HG03520 (cell line): Measurements from ENCODE around the gene ZP1.

Experiments
- ATAC-seq: cut with Tn5 transposase; IDR thresholded peaks from one replicate; pipeline ENCODE4 v1.9.1; 2021; ENCODE audit warnings: mild to moderate bottlenecking, moderate library complexity; ENCODE audit not compliant: unreplicated experiment

Gene ZP1

DNA sequence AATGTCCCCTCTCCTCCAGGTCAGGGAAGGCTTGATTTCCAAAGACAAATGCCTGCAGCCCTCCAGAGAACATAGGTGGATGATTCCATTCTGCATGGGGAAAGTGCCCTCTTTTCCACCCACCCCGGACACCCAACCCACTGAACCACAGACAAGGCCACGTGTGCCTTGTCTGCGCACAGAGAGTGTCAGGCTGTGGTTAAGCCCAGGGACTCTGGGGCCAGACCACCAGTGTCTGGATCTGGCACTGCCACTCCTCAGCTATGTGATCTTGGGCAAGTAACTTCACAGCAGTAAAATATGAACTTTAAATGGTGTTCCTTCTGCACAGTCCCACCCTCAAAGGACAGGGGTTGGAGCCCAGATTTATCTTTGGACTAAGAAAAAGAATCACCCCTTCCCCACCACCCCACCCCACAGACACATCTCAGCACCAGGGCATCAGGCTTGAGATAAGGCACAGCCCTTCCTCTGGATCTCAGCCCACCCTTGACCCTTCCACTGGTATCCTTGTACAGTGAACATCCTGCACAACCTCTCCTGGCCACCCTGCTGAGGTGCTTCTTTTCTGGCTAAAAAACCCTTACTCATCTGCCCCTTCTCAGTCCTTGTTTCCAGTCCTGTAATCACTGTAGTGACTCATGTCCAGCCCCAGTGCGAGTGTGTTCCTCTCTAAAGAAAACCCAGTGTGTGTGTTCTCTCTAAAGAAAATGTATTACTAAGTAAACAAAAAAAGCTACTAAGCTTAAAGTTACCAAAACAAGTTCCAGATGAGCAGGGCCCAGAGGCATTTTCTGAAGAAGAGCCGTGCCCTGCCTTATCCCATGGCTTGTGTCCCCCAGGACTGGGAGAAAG is 9.7 kb upstream of the ZP1 start:
- ATAC-seq = no peak

- ATAC-seq = no peak
Observed at GRCh38 chr11:60858236-60858635, 9.1 kb upstream of the ZP1 start.

DNA sequence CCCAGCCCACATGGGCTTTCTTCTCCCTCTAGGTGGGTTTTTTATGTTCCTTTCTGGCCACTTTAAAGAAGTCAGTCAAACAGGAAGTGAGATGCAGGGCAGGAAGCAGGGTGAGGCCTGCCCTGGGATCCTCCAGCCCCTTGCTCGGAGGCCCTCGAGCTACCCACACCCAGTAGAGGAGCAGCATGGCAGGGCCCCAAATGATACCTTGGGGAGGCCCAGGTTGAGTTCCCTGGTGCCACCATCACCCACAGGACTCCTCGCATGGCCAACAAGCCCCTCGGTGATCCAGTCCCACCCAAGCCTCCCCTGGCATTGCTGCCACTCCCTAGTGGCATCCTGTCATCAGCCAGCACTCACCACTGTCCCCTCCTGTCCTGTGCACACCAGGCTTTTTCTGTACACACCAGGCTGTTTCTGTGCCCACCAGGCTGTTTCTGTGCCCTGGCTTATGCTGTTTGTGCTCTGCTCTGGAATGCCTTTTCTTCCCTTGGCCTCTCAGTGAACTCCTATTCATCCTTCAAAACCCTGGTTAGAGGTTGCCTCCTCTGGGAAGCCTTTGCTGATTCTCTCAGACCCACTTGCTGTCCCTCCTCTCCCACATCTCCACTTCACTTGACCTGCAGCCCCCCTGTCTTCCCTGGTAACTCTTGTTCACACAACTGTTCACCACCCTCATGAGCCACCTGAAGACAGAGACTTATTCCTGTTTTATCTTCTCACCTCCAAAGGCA is 8.4 kb upstream of the ZP1 start:
- ATAC-seq = no peak

DNA sequence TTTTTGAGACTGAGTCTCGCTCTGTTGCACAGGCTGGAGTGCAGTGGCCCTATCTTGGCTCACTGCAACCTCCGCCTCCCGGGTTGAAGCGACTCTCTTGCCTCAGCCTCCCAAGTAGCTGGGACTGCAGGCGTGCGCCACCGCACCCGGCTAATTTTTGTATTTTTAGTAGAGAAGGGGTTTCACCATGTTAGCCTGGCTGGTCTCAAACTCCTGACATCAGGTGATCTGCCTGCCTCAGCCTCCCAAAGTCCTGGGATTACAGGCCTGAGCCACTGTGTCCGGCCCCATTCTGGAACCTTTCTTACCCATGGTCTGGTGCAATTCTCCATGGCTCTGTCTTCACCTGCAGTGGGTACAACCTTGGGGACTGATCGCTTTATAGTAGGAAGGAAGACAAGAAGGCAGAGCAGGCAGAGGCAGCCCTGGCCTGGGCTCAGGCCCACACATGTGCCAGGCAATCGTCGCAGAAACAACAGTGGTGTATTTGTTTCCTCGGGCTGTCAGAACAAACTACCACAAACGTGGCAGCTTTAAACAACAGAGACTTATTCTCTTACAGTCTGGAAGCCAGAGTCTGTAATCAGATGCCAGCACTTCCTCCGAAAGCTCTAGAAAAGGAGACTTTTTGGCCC is 7.6 kb upstream of the ZP1 start:
- no peak for ATAC-seq

DNA sequence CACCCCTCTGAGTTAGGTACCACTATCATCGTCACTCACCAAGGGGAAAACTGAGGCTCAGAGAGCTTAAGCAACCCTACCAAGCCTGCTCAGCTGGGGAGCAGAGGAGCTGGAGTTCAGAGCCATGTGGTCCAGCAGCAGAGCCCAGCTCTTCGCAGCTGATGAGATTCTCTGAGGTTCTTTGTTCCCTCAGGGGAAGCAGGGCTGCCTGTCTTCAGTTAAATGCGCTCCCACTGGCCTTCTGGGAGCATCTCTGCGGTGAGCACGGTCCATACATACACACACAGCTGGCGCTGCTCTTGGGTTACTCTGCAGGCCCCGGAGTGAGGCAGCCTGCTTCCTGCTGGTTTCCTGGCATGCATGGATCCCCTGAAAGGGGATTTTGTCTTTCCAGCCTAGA is 6.4 kb upstream of the ZP1 start:
- no peak for ATAC-seq

DNA sequence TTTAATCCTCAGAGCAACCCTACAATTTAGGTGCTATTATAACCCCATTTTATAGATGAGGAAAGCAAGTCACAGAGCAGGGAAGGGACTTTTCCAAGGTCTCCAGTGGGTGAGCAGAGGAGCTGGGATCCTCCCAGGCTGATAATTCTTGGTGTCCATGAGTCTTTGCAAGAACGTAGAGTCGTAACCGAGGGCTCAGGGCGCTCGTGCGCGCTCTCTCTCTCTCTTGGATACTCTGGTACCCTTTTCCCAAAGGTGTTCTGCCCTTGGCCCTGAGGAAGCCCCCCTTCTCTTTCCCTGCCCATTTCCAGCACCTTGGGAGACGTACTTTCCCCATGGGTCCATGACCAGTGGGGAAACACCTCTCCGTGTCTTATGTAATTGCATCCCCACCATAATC is 5.2 kb upstream of the ZP1 start:
- ATAC-seq = no peak

DNA sequence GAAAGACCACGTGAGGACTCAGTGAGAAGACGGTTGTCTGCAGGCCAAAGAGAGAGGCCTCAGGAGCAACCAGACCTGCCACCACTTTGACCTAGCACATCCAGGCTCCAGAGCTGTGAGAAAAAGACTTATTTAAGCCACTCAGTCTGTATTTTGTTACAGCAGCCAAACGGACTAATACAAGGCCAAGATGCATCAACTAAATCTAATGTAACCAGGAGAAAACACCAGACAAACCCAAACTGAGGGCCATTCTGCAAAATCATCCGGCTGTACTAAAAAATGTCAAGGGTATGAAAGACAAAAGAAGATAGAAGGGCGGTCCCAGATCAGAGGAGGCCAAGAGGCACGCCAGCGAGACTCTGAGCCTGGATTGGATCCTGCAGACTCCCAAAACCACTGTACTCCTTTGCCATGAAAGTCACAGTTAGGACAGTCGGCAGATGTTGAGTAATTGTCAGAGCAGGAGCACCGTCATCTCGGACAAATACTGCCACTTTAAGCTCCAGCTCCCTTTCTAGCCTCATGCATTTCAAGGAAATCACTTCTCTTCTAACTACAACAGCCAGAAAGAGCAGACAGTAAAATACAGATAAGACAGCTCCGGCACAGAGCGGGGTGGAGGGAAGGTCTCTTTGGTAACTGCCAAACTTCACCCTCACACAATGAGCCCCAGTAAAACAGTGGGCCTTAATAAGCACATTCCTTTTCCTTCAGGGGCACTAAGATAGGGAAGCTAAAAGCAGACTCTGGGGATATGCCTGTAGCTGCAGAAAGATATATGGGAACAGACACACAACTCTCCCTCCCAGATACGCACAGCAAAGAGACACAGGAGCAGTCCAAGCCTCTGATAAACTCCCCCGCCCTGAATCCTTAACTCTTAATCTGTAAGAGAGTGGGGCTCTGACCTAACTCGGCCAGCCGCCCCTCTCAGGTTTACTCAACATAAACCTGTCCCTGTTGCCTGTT is 3.5 kb upstream of the ZP1 start:
- ATAC-seq = no peak

DNA sequence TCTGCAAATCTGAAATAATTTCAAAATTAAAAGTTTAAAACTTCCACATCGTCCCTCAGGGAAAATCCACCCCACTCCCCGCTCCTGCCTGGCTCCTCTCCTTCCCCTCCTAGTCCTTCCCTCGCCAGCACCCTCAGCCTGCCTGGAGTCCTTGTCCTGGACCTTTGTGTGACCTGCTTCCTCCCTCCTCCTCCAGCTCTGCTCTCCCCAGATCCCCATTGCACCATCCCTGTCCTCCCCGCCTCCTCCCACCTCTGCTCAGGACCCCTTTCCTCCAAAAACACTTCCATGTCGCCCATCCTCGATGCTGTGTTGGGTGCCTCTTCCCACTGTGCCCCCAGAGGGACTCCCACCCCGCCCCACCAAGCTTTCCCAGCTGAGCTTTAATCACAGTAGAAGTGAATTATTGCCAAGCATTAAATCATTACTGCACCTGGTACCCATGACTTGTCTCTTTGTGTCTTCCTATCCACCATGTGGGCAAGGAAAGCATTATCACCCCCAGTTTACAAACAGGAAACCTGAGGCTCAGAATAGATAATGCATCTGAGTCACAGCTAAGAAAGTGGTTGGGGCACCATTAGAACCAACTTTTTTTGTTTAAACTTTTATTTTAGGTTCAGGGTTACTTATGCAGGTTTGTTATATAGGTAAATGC is 2.4 kb upstream of the ZP1 start:
- ATAC-seq = no peak

GRCh38 chr11:60867871-60868681 is 734 bp downstream of the ZP1 start:
- no peak for ATAC-seq

DNA sequence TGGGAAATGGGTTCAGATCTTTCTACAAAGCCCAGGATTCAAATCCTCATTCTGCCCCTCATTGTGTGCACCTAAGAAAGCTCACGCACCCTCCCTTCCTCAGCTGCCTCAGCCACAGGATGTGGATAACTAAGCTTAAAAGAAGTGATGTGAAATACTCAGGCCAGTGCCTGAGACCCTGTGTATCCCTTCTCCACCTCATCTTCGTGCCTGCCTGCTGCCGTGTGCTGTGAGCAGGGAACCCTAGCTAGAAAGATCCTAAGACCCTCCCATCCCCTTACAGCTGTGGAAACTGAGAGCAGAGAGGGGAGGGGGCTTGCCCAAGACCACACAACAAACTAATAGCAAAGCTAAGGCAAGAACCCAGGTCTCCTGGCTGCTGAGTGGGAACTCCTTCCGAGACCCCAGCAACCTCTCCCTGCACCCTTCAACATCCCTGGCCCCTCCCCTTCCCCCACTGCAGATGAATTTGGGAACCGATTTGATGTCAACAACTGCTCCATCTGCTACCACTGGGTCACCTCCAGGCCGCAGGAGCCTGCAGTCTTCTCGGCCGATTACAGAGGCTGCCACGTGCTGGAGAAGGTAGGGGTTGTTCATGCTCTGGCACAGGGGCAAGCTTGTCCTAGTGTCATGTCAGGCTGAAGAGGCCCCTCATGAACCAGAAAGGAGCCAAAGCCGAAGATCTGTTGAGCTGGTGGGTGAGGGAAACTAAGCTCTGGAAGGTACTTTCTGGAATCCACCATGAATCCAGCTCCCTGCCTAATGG is 1.5 kb downstream of the ZP1 start:
- no peak for ATAC-seq

GRCh38 chr11:60869451-60869825 is 2.1 kb downstream of the ZP1 start:
- no peak for ATAC-seq

- ATAC-seq = no peak
Observed at GRCh38 chr11:60870276-60870675, 2.9 kb downstream of the ZP1 start.

- no peak for ATAC-seq
Observed at GRCh38 chr11:60870733-60871377, 3.5 kb downstream of the ZP1 start.

DNA sequence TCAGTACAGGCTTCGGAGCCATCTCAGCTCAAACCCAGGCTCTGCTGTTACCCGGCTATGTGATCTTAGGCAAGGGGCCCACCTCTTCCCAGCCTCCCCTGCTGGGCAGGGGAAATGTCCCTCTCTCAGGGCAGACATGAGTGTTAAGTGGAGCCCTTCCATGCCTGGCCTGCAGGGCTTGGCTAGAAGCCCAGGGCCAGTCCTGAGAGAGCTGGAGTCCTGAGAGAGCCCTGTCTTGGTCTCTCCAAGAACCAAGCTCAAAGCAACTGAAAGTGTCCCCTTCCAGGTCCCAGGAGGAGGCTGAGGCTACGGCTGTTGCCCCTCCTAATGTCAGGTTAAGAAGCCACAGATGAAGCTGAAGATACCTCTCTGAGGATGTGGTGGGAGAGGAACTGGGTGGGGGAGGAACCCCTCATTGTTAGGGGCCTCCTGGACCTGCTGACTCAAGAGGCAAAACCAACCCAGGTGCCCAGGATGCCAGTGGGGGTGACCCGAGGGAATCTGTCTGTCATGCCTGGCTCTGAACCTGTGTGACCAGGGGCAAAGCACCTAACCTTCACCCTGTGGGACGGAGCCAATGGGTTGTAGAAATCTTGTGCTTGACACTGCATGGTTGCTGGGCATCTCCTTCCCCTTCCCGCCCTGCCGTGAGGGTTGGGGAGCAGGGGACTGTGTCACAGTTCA is 4.2 kb downstream of the ZP1 start:
- ATAC-seq = no peak

DNA sequence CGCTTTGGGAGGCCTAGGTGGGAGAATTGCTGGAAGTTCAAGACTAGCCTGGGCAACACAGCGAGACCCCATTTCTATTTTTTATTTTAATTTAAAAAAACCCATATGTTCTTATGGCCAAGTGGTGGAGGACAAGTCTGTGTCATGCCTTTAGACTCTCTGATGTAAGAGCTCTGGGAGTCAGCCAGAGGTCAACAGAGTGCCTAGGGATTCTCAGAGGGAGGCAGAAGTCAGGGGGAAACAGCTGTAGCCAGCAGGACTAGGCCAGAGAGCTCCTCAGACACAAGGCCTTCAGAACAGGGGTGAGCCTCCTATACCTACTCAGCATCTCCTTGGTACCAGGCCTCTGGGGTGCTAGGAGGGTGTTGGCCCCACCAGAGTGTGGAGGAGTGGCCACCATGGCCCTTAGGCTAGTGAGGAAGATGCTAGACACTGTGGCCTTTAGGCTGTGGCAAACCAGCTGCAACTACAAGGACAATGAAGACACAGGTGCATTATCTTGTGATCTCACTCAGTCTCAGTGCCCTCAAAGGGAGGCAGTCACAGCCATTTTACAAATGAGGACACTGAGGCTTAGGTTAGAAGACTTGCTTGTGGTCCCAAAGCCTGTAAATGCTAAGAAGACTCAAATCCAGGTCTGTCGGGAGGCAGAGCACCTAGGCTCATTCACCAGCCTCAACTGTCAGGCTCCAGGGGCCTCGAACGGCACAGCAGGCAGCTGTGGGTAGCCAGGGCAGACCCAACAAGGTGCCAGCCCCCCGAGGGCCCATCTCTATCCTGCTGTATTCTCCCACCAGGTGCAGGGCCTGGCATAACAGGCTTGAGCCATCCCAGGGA is 5.0 kb downstream of the ZP1 start:
- no peak for ATAC-seq

GRCh38 chr11:60872961-60873524 is 5.7 kb downstream of the ZP1 start:
- ATAC-seq = no peak
